OCI-LY1 (cell line): ENCODE measurements around the gene MAP2K1.

Source experiments
- H2AFZ ChIP-seq: fragments of 200-600 bp; sonication (generic), shearing (Covaris generic); 2 replicates; pipeline ENCODE4 v1.6.0; 2014; ENCODE audit warnings: antibody characterized with exemption, mild to moderate bottlenecking, low read length
- H3F3A ChIP-seq: fragments of 200-600 bp; sonication (generic), shearing (Covaris generic); 2 replicates; pipeline ENCODE4 v1.6.0; 2014; ENCODE audit warnings: mild to moderate bottlenecking, antibody characterized with exemption, low read length, moderate library complexity; ENCODE audit not compliant: insufficient read depth
- H3K27ac ChIP-seq: fragments of 200-600 bp; sonication (generic); 2 replicates; pipeline ENCODE4 v1.5.1; 2014; ENCODE audit warnings: low read length, mixed run types, mild to moderate bottlenecking, low read depth; ENCODE audit not compliant: poor library complexity, severe bottlenecking
- H3K27me3 ChIP-seq: fragments of 200-600 bp; sonication (generic); 2 replicates; pipeline ENCODE4 v1.6.0; 2014; ENCODE audit warnings: antibody characterized with exemption, mild to moderate bottlenecking, low read length, moderate library complexity; ENCODE audit not compliant: insufficient read depth
- H3K36me3 ChIP-seq: fragments of 200-600 bp; sonication (generic); 2 replicates; pipeline ENCODE4 v1.6.1; 2014; ENCODE audit warnings: mild to moderate bottlenecking, antibody characterized with exemption, low read length, moderate library complexity, mixed read lengths; ENCODE audit not compliant: insufficient read depth
- H3K4me1 ChIP-seq: fragments of 200-600 bp; sonication (generic); 2 replicates; pipeline ENCODE4 v1.5.1; 2014; ENCODE audit warnings: mild to moderate bottlenecking, low read length, moderate library complexity; ENCODE audit not compliant: insufficient read depth, severe bottlenecking
- H3K4me2 ChIP-seq: fragments of 200-600 bp; sonication (generic), shearing (Covaris generic); 2 replicates; pipeline ENCODE4 v1.6.1; 2014; ENCODE audit warnings: low read length
- H3K4me3 ChIP-seq: fragments of 200-600 bp; sonication (generic); 2 replicates; pipeline ENCODE4 v1.5.1; 2014; ENCODE audit warnings: low read length, low read depth, mild to moderate bottlenecking, mixed read lengths; ENCODE audit not compliant: poor library complexity, severe bottlenecking
- H3K79me2 ChIP-seq: fragments of 200-600 bp; shearing (Covaris generic); 2 replicates; pipeline ENCODE4 v1.6.1; 2016; ENCODE audit warnings: mixed run types, low read length, mixed read lengths; ENCODE audit not compliant: insufficient read depth
- H3K9ac ChIP-seq: fragments of 200-600 bp; sonication (generic), shearing (Covaris generic); 2 replicates; pipeline ENCODE4 v1.6.1; 2014; ENCODE audit warnings: mild to moderate bottlenecking, low read length, mixed read lengths
- H3K9me2 ChIP-seq: fragments of 200-600 bp; sonication (generic), shearing (Covaris generic); 2 replicates; pipeline ENCODE4 v1.6.1; 2014; ENCODE audit warnings: low read depth, mild to moderate bottlenecking, low read length, mixed read lengths
- H3K9me3 ChIP-seq: fragments of 200-600 bp; shearing (Covaris generic); 2 replicates; pipeline ENCODE4 v1.6.1; 2014; ENCODE audit warnings: low read length, mixed read lengths
- H4K20me1 ChIP-seq: fragments of 200-600 bp; sonication (generic), shearing (Covaris generic); 2 replicates; pipeline ENCODE4 v1.6.0; 2016; ENCODE audit warnings: mild to moderate bottlenecking, low read length; ENCODE audit not compliant: insufficient read depth
- CTCF ChIP-seq: fragments of 200-600 bp; sonication (generic), shearing (Covaris generic); IDR thresholded peaks from 2 replicates; pipeline ENCODE4 v1.5.1; 2017; ENCODE audit warnings: mild to moderate bottlenecking, antibody characterized with exemption, low read length, moderate library complexity, mixed read lengths
- EZH2 ChIP-seq: fragments of 200-600 bp; sonication (generic), shearing (Covaris generic); IDR thresholded peaks from 2 replicates; pipeline ENCODE4 v1.8.0; 2017; ENCODE audit warnings: borderline replicate concordance, mixed run types, mild to moderate bottlenecking, antibody characterized with exemption, low read length, moderate library complexity, mixed read lengths

MAP2K1 gene

GRCh38 chr15:66408675-66409282, 22.1 kb downstream of the MAP2K1 start:
- no peak overlapping the region for H3K9ac ChIP-seq
- no peaks in the 10 kb centered on the region for H4K20me1 ChIP-seq
- H2AFZ ChIP-seq = no peak overlapping the region
- no peak overlapping the region for H3K4me3 ChIP-seq
- no peaks in the 10 kb centered on the region for H3K9me2 ChIP-seq
- H3K9me3 ChIP-seq = no peaks in the 10 kb centered on the region
- H3K27ac ChIP-seq = no peak overlapping the region
- peaks cover 47% of the 10 kb centered on the region for H3K4me1 ChIP-seq
- no peaks in the 10 kb centered on the region for H3F3A ChIP-seq
- H3K27me3 ChIP-seq = no peaks in the 10 kb centered on the region
- TF ChIP-seq CTCF (no peak), EZH2 (no peak)
- no peak overlapping the region for H3K4me2 ChIP-seq
- no peaks in the 10 kb centered on the region for H3K36me3 ChIP-seq
- peaks cover 92% of the 10 kb centered on the region for H3K79me2 ChIP-seq

- no peak overlapping the region for H3K4me2 ChIP-seq
- no peak overlapping the region for H2AFZ ChIP-seq
- peaks cover 83% of the 10 kb centered on the region for H3K79me2 ChIP-seq
- no peak for TF ChIP-seq EZH2
- TF ChIP-seq CTCF = no peak
- 0 out of 2 replicates have a peak, but pooled peaks cover 3% of the 10 kb centered on the region for H3K9me3 ChIP-seq
- H3F3A ChIP-seq = no peaks in the 10 kb centered on the region
- H3K4me1 ChIP-seq = peaks cover 39% of the 10 kb centered on the region
- H4K20me1 ChIP-seq = no peaks in the 10 kb centered on the region
- H3K27ac ChIP-seq = no peak overlapping the region
- no peaks in the 10 kb centered on the region for H3K27me3 ChIP-seq
- H3K9me2 ChIP-seq = no peaks in the 10 kb centered on the region
- H3K9ac ChIP-seq = no peak overlapping the region
- peaks cover 6% of the 10 kb centered on the region; the same call in 1 of the 2 replicates for H3K36me3 ChIP-seq
- no peak overlapping the region for H3K4me3 ChIP-seq
Measured at GRCh38 chr15:66409565-66410108, 22.9 kb downstream of the MAP2K1 start.

- Histone ChIP-seq H3K27ac (no peak overlapping the region), H3K4me1 (peaks cover 41% of the 10 kb centered on the region), H2AFZ (no peak overlapping the region), H4K20me1 (no peaks in the 10 kb centered on the region), H3K9ac (no peak overlapping the region), H3K36me3 (peaks cover 6% of the 10 kb centered on the region; the same call in 1 of the 2 replicates), H3K9me2 (no peaks in the 10 kb centered on the region), H3K9me3 (0 out of 2 replicates have a peak, but pooled peaks cover 3% of the 10 kb centered on the region), H3F3A (0 out of 2 replicates have a peak, but pooled peaks cover 4% of the 10 kb centered on the region), H3K4me3 (no peak overlapping the region), H3K27me3 (no peaks in the 10 kb centered on the region), H3K79me2 (peaks cover 76% of the 10 kb centered on the region), H3K4me2 (no peak overlapping the region)
- TF ChIP-seq EZH2 (no peak), CTCF (no peak)
Measured at GRCh38 chr15:66411190-66411589, 24.5 kb downstream of the MAP2K1 start.
